HG03469 (cell line): ENCODE measurements around the gene ZNF544.
"Not testable (repeated sequence)": the region's sequence is repeated elsewhere in the genome, so short reads cannot be mapped to it uniquely, and the experiment has no call there.

Experiments
- ATAC-seq: cut with Tn5 transposase; IDR thresholded peaks from one replicate; pipeline ENCODE4 v1.9.1; 2021; ENCODE audit warnings: mild to moderate bottlenecking, moderate library complexity, moderate number of reproducible peaks; ENCODE audit not compliant: unreplicated experiment

Gene ZNF544

DNA sequence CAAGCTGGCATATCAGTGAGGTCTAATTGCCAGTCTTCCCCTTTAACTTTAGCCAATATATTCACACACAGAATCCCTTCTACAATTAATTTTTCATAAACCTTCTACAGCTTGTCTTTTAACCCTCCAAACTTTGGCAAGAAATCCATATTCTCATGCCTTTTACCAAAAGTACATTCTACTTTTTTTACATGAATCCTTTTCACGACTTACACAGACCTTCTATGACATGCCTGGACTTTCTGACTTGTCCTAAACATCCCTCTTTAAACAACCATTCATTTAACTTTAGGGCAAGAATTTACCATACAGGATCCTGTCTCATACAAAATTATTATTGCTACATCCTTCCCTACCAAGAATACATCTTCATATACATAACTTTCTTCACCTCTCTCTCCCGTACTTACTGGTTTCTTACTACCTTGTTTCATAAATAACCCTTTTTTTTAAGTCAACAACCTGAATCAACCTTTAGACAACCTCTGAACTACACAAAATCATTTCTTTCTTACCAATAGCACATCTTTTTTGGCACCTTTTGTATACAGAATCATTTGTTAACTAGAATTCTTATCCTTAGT lies 23.5 kb downstream of the ZNF544 start:
- no peak for ATAC-seq

GRCh38 chr19:58258259-58258658 lies 29.5 kb downstream of the ZNF544 start:
- ATAC-seq, result not testable (repeated sequence)

DNA sequence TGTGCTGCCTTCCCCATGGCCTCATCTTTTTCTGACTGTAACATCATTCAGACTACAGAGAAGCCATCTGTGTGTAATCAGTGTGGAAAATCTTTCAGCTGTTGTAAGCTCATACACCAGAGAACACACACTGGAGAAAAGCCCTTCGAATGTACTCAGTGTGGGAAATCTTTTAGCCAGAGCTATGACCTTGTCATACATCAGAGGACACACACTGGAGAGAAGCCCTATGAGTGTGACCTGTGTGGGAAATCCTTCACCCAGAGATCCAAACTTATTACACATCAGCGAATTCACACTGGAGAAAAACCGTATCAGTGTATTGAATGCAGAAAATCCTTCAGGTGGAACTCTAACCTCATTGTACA lies 32.9 kb downstream of the ZNF544 start:
- ATAC-seq, result no peak

DNA sequence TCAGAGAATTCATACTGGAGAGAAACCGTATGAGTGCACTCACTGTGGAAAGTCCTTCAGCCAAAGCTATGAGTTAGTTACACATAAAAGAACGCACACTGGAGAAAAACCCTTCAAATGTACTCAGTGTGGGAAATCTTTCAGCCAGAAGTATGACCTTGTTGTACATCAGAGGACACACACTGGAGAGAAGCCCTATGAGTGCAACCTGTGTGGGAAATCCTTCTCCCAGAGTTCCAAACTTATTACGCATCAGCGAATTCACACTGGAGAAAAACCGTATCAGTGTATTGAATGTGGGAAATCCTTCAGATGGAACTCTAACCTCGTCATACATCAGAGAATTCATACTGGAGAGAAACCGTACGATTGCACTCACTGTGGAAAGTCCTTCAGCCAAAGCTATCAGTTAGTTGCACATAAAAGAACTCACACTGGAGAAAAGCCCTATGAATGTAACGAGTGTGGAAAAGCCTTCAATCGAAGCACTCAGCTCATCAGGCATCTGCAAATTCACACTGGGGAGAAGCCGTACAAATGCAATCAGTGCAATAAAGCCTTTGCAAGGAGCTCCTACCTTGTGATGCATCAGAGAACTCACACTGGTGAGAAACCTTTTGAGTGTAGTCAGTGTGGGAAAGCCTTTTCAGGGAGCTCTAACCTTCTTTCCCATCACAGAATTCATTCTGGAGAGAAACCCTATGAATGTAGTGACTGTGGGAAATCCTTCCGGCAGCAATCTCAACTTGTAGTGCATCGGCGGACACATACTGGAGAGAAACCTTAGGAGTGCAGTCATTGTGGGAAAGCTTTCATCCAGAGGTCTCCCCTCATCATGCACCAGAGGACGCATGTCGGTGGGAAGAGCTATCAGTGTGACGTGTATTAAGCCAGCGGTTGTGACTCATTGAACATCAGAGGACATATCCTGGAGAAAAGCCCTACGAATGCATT lies 33.5 kb downstream of the ZNF544 start:
- ATAC-seq, result no peak

DNA sequence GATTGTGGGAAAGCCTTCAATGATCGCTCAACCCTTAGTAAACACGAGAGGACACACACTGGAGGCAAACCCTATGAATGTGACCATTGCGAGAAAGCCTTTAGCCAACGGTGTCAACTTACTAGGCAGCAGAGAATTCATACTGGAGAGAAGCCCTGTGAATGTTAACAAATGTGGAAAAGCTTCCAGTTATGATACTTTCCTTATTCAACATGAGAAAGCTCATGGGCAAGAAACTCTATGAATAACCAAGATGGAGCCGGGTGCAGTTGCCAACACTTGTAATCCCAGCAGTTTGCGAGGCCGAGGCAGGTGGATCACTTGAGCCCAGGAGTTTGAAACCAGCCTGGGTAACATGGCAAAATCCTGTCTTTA lies 34.2 kb downstream of the ZNF544 start:
- ATAC-seq, result no peak

DNA sequence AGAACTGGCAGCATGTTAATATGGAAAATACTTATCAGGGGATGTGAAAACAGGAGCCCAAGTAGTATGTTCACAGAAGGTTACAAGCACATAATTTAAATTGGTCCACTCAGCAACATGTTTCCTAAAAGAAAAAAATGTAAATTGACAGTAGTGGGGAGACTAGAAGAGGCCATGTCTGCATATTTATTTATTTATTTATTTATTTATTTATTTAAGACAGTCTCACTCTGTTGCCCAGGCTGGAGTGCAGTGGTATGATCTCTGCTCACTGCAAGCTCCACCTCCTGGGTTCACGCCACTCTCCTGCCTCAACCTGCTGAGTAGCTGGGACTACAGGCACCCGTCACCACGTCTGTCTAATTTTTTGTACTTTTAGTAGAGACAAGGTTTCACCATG lies 36.4 kb downstream of the ZNF544 start:
- ATAC-seq, result no peak

DNA sequence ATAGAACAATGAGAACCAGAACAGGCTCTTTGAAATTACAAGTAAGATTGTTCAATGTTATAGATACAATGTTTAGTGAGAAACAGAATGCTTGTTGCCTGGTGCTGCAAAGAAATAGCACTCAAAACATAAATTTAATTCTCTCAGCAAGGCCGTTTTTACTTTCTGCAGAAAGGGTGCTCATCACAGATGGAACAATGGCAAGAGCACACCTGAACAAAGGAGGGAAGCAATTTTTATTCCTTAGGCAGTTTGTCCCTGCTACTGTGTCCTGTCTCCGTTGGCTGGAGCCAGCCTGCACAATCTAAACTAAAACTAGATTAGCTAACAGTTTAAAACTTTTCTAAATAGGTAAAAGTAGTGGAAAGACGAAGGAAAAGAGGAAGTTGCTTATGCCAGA lies 39.6 kb downstream of the ZNF544 start:
- no peak for ATAC-seq

- ATAC-seq, result no peak
Observed at GRCh38 chr19:58274771-58275201, 46.1 kb downstream of the ZNF544 start.

GRCh38 chr19:58275564-58275963 lies 46.9 kb downstream of the ZNF544 start:
- ATAC-seq, result no peak

- no peak for ATAC-seq
Observed at GRCh38 chr19:58277197-58277596, 48.5 kb downstream of the ZNF544 start.

DNA sequence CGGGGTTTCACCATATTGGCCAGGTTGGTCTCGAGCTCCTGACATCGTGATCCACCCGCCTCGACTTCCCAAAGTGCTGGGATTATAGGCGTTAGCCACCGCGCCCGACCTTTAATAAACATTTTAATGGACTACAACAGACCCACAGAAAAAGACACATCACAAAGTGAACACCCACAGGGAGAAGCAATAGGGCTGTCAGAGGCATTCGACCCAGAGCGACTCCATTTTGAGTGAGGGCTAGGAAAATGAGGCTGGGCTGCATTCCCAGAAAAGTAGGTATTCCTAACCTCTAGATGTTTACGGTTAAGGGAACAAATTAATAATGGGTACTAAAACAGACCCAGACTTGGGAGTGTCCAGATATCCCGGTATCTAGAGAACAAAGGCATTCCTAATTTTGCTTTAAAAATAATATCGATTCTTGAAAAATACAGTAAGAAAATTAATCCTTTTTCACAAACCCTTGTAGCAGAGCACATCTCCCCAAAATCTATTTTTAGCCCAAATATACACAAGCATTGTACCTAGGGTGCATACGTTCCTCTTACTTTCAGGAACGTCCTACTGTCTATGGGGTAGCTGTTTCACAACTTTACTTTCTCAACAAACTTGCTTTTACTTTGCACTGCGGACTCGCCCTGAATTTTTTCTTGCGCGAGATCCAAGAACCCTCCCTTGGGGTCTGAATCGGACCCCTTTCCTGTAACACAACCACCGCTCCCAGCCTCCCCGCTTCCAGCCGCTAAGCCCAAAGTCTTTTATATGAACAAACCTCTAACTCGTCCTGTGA lies 49.2 kb downstream of the ZNF544 start:
- ATAC-seq, result no peak

DNA sequence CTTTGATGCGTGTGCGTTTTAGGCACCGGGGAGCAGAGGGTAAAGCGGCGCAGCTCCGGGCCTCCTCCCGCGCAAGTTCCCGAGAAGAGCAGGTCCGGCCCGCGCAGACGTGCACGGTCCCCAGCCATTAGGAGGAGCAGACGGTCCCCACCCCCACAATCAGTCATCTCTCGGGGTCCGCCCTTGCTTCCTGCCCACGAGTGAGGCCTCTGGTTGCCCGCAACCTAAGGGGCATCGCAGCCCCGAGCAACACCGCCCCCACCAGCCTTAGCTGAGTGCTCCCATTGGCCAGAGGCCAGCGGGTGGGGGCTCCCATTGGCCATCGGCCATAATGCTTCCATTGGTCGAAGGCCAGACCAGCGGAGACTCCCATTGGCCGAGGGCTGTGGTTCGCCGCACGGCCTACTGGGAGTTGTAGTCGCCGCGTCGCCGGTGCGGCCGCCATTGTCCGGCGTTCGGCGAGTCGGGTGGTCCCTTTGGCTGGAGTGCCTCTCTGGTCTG lies 49.9 kb downstream of the ZNF544 start, which contains the start of gene ZNF8:
TSS of gene ZNF8 (plus strand) at position 415 of the 501 bp plus-strand sequence. CDS start 127 bp downstream, outside the sequence.
- peak; percentile 95 for ATAC-seq

GRCh38 chr19:58279042-58279924 lies 50.6 kb downstream of the ZNF544 start:
- ATAC-seq, result no peak

- no peak for ATAC-seq
Observed at GRCh38 chr19:58279925-58280316, 51.2 kb downstream of the ZNF544 start.

GRCh38 chr19:58284199-58284598 lies 55.5 kb downstream of the ZNF544 start:
- ATAC-seq, result no peak

GRCh38 chr19:58291943-58292342 lies 63.2 kb downstream of the ZNF544 start:
- ATAC-seq, result no peak

- no peak for ATAC-seq
Observed at GRCh38 chr19:58294743-58295374, 66.1 kb downstream of the ZNF544 start.

- no peak for ATAC-seq
Observed at GRCh38 chr19:58296104-58296503, 67.4 kb downstream of the ZNF544 start.

DNA sequence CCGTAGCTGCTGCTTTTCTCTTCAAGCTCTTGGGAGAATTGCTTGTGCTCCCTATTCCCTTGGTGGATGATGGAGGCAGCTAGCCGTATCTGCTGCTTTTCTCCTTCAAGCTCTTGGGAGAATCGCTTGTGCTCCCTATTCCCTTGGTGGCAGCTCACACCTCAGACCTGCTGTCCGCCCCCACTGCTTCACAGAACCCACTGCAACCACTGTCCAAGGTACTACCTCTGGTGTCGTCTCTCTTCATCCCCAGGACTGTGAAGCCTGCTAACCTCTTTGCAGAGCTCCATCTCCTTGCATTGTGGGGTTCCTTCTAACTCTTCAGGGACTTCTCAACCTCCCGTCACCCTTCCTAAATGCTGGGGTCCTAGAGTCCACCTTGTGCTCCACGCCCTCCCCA lies 71.9 kb downstream of the ZNF544 start:
- no peak for ATAC-seq

DNA sequence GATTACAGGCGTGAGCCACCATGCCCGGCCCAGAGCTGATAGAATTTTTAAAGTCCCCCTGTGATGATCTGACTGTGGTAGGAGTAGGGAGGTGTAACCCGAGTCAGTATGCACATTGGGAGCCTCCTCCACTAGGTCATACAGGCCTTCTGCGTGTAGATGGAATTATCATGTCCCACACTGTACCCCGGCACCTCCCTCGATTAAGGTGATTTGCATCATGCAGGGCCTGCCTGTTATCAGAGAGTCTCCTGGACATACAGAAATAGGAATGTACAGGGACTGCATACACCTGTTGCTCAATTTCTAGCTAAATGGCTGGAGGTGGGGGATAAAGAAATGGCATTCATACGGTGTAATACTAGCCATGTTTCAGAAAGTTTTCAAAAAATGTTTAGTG lies 75.5 kb downstream of the ZNF544 start:
- no peak for ATAC-seq
